ENCODE results near the gene SHC1.

Gene SHC1

GRCh38 chr1:155011004-155011416, 40.5 kb upstream of the SHC1 start:
- Histone ChIP-seq H3K27ac (ENCODE audit: low read depth, low read length) (no peak overlapping the region), H3K4me2 (ENCODE audit: low read depth, low read length, poor library complexity, severe bottlenecking) (no peak overlapping the region), H4K20me1 (ENCODE audit: low read depth, low read length) (no peaks in the 10 kb centered on the region), H3K79me2 (ENCODE audit: insufficient read depth, low read length) (no peaks in the 10 kb centered on the region), H3K9ac (ENCODE audit: low read length) (no peak overlapping the region), H3K4me3 (ENCODE audit: insufficient read depth, low read length, poor library complexity, severe bottlenecking) (no peak overlapping the region), H3K36me3 (ENCODE audit: low read length) (no peaks in the 10 kb centered on the region), H3K27me3 (ENCODE audit: low read length) (no peaks in the 10 kb centered on the region), H3K9me2 (replicated peaks; ENCODE audit: insufficient read depth, low read length) (no peaks in the 10 kb centered on the region), H3K9me3 (ENCODE audit: insufficient read depth, low read length) (no peaks in the 10 kb centered on the region), H2AFZ (ENCODE audit: low read depth, low read length, severe bottlenecking) (no peak overlapping the region), H3F3A (ENCODE audit: insufficient read depth) (no peaks in the 10 kb centered on the region)
- no peak for TF ChIP-seq CTCF (IDR thresholded peaks at IDR 0.05; ENCODE audit: insufficient read depth, low read length, poor library complexity, severe bottlenecking)
- TF ChIP-seq EZH2phosphoT487 (conservative IDR thresholded peaks at IDR 0.05; ENCODE audit: low read length): no peak

GRCh38 chr1:155010211-155010918, 39.8 kb upstream of the SHC1 start:
- H3K4me2 ChIP-seq (ENCODE audit: low read depth, low read length, poor library complexity, severe bottlenecking): no peak overlapping the region
- H3K36me3 ChIP-seq (ENCODE audit: low read length): no peaks in the 10 kb centered on the region
- no peak overlapping the region for H3K4me3 ChIP-seq (ENCODE audit: insufficient read depth, low read length, poor library complexity, severe bottlenecking)
- H3K27me3 ChIP-seq (ENCODE audit: low read length): no peaks in the 10 kb centered on the region
- H3K27ac ChIP-seq (ENCODE audit: low read depth, low read length): no peak overlapping the region
- H3K79me2 ChIP-seq (ENCODE audit: insufficient read depth, low read length): no peaks in the 10 kb centered on the region
- H3K9me2 ChIP-seq (replicated peaks; ENCODE audit: insufficient read depth, low read length): no peaks in the 10 kb centered on the region
- no peaks in the 10 kb centered on the region for H4K20me1 ChIP-seq (ENCODE audit: low read depth, low read length)
- no peak overlapping the region for H2AFZ ChIP-seq (ENCODE audit: low read depth, low read length, severe bottlenecking)
- H3F3A ChIP-seq (ENCODE audit: insufficient read depth): no peaks in the 10 kb centered on the region
- TF ChIP-seq CTCF (IDR thresholded peaks at IDR 0.05; ENCODE audit: insufficient read depth, low read length, poor library complexity, severe bottlenecking) (no peak), EZH2phosphoT487 (conservative IDR thresholded peaks at IDR 0.05; ENCODE audit: low read length) (no peak)
- H3K9me3 ChIP-seq (ENCODE audit: insufficient read depth, low read length): no peaks in the 10 kb centered on the region
- no peak overlapping the region for H3K9ac ChIP-seq (ENCODE audit: low read length)

- no peak overlapping the region for H3K4me2 ChIP-seq (ENCODE audit: low read depth, low read length, poor library complexity, severe bottlenecking)
- H3K27me3 ChIP-seq (ENCODE audit: low read length): no peaks in the 10 kb centered on the region
- no peak overlapping the region for H3K4me3 ChIP-seq (ENCODE audit: insufficient read depth, low read length, poor library complexity, severe bottlenecking)
- H2AFZ ChIP-seq (ENCODE audit: low read depth, low read length, severe bottlenecking): no peak overlapping the region
- H4K20me1 ChIP-seq (ENCODE audit: low read depth, low read length): no peaks in the 10 kb centered on the region
- H3K9me2 ChIP-seq (replicated peaks; ENCODE audit: insufficient read depth, low read length): no peaks in the 10 kb centered on the region
- no peak for TF ChIP-seq CTCF (IDR thresholded peaks at IDR 0.05; ENCODE audit: insufficient read depth, low read length, poor library complexity, severe bottlenecking)
- TF ChIP-seq EZH2phosphoT487 (conservative IDR thresholded peaks at IDR 0.05; ENCODE audit: low read length): no peak
- no peak overlapping the region for H3K27ac ChIP-seq (ENCODE audit: low read depth, low read length)
- no peaks in the 10 kb centered on the region for H3F3A ChIP-seq (ENCODE audit: insufficient read depth)
- no peaks in the 10 kb centered on the region for H3K79me2 ChIP-seq (ENCODE audit: insufficient read depth, low read length)
- H3K9ac ChIP-seq (ENCODE audit: low read length): no peak overlapping the region
- H3K9me3 ChIP-seq (ENCODE audit: insufficient read depth, low read length): no peaks in the 10 kb centered on the region
- H3K36me3 ChIP-seq (ENCODE audit: low read length): no peaks in the 10 kb centered on the region
Measured at GRCh38 chr1:155009742-155010141, 39.2 kb upstream of the SHC1 start.
